RPMI8226 (cell line): Measurements from ENCODE around the gene KDM4B.
"Not testable (repeated sequence)": the region's sequence is repeated elsewhere in the genome, so short reads cannot be mapped to it uniquely, and the experiment has no call there.

Experiments
- DNase-seq: peaks from one replicate; pipeline ENCODE4 v3.0.0-alpha.2; 2015

Gene KDM4B

GRCh38 chr19:5186293-5187050, 217.6 kb downstream of the KDM4B start:
- DNase-seq = no peak

- no peak for DNase-seq
Observed at GRCh38 chr19:5188548-5189317, 219.8 kb downstream of the KDM4B start.

DNA sequence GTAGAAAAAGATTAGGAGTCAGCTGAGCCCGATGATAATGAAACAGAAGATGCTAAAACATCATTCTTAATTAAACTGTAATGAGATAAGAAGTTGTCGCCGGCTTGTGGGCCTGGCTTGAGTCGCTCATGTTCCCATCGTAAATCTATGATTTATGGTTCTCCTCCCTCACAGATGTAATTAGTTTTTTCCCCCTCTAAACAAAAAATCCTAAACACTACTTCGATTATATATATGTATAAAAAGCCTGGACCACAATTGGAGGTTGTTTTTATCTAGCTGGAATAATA, 220.3 kb downstream of the KDM4B start:
- DNase-seq = no peak

GRCh38 chr19:5191091-5191490, 222.2 kb downstream of the KDM4B start:
- DNase-seq = no peak

DNA sequence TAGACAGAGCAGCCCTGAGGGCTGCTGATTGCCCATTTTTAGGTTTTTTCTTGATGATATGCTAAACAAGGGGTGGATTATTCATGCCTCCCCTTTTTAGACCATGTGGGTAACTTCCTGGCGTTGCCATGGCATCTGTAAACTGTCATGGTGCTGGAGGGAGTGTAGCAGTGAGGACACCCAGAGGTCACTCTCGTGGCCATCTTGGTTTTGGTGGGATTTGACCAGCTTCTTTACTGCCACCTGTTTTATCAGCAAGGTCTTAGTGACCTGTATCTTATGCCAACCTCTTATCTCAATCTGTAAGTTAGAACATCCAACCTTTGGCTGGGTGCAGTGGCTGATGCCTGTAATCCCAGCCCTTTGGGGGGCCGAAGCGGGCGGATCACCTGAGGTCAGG, 223.7 kb downstream of the KDM4B start:
- no peak for DNase-seq

GRCh38 chr19:5193192-5193591, 224.3 kb downstream of the KDM4B start:
- no peak for DNase-seq

DNA sequence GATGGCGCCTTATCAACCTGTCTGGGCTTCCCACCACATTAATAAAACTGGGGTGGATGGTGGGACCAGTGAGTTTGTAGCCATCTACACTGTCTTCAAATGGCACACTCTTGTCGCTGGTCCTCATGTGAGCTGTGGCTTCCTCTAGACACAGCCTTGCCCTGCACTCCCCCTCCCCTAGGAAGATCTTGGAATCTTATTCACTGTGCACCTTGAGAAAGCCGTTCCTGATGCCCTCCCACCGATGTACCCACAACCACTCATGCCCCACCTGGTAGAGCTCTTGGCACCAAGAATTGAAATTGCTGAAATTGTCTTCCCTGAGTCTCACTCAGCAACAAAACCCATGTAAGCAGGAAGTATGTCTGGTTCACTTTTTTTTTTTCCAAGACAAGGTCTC, 225.7 kb downstream of the KDM4B start:
- DNase-seq = no peak

GRCh38 chr19:5195587-5195986, 226.7 kb downstream of the KDM4B start:
- DNase-seq = not testable (repeated sequence)

DNA sequence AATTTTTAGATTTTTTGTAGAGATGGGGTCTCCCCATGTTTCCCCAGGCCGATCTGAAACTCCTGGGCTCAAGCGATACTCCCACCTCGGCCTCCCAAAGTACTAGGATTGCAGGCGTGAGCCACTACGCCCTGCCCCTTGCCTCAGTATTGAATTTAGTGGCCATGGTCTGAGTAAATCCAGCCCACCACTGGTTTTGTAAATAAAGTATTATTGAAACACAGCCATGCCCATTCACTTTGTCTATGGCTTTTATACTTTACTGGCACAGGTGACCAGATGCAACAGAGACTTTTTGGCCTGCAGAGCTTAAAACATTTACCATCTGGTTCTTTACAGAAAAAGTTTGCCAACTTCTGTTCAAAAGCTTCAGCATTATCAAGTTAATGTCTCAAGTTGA, 227.9 kb downstream of the KDM4B start:
- no peak for DNase-seq

DNA sequence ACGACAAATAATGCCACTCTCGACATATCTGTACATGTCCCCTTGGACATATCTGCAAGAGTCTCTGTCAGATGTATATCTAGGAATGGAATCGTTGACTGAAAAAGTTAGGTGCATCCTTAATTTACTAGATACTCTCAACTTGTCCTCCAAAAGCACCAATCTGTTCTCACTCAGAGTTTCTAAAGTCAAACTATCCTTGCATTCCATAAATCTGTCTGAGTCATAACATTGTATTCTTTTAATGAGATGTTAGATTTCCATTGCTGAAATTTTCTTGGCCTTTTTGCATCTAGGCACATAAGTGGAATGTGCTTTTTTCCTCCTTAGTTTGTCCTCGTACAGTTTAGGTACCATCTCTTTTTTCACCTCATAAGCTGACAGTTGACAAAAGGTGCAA, 231.9 kb downstream of the KDM4B start:
- DNase-seq = no peak

- no peak for DNase-seq
Observed at GRCh38 chr19:5202553-5202952, 233.6 kb downstream of the KDM4B start.
